ENCODE measurements around the gene MPO.

The MPO gene

DNA sequence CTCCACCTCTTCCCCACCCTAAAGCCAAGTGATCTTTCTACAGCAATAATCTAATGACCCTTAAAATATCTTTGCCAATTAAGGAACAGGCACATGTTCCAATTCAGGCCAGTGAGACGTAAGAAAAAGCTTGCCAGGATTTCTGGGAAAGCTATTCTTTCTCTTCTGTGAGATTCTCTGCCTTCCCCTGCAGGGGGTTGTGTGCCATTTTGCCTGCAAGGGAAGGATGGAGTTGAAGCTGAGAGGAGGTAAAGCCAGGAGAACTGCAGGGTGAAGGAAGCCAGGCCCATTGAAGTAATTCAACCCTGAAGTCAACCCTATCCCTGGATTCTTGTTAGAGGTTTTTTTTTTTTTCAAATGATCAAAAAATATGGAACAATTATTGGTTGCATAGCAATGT is 51.4 kb downstream of the MPO start:
- no peak for DNase-seq

DNA sequence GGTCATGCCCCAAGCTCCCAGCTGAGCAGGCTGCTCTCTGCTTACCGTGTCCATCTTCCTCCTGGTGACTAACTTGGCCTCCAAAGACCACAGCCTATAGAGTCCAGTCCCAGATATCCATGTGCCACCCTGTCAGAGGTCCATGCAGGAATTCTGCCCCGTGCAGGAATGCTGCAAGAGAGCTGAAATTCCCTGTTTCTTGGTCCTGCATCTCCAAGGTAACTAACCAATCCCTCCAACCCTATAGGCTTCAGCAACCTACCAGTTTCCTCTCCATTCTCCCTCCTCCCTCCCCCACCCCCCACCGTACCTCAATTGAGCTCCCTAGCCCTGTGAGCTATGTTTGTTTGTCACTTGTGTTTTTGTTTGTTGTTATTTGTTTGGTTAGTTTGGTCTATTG is 52.1 kb downstream of the MPO start:
- DNase-seq = no peak

DNA sequence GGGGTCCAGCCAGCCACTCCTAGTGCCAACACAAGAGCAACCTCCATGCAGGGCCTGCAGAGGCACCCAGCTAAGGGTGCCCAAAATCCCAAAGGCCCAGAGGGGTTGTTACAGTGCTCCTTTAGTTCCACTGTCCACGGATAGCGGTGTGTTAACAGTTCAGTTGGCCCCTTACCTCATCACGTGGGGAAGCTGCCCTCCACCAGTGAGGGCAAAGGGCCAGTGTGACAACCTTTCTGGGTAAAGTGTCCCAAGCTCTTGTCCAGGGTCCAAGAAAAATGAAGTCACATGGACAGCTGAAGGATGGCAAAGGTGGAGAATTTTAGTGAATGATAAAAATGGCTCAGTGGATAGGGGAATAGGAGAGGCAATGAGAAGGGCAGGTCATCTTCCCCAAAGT is 53.0 kb downstream of the MPO start:
- DNase-seq = no peak

DNA sequence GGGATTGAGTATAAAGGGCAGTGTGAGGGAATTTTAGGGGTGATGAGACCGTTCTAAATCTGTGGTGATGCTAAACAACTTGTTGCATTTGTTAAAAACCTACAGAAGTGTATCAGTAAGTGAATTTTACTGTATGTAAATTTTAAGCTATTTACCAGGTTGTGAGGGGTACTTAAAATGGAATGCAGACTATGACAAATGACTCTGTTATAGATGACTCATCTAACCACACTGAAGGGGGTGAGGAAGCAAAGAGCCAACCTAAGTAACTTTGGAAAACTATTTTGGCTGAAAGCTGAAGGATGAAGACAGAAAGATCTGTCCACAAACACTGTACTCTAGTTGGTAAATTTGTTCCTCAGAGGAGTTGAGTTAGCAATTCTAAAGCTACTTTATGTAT is 56.4 kb downstream of the MPO start:
- peak; percentile 83 for DNase-seq

All from fibroblast of skin of right quadriceps (primary cell).